CD4-positive, alpha-beta T cell treated with Interleukin-4 for 4 hours (primary cell): ENCODE measurements around the gene AGRN.

Source experiments
- DNase-seq: peaks from one replicate; pipeline ENCODE4 v3.0.0-alpha.2; 2020

Gene AGRN

GRCh38 chr1:1098681-1099421, 78.9 kb downstream of the AGRN start:
- DNase-seq, result peak; percentile 62

GRCh38 chr1:1099506-1100183, 79.7 kb downstream of the AGRN start:
- DNase-seq, result no peak

DNA sequence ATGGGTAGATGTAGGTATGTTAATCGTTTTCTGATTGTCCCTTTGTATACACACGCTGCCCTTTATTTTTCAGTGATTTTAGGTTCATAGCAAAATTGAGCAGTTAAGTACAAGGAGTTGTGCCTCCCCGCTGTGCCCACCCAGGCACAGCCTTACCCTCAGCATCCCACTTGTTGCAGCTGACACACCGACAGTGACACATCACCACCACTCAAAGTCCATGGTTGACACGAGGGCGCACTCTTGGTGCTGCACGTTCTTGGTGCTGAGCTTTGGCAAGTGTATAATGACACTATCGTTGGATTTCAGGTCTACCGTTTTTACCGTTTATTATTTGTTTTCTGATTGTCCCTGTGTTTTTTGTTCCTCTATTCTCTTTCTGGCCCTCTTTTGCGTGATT, 80.4 kb downstream of the AGRN start:
- no peak for DNase-seq

- DNase-seq, result no peak
Measured at GRCh38 chr1:1101503-1101902, 81.6 kb downstream of the AGRN start.

DNA sequence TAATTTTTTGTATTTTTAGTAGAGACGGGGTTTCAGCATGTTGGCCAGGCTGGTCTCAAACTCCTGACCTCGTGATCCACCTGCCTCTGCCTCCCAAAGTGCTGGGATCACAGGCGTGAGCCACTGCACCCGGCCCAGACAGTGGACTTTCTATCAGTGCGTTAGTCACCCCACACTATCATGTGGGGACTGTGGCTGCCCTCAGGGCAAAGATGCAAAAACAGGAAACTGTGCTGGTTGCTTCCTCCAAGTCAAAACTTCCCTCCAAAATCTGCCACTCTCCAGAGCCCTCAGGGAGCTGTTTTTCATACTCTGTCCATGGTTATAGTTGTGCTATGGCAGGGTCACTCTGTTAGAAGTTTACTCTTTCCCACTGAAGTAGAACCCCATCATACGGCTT, 84.2 kb downstream of the AGRN start:
- peak; percentile 17 for DNase-seq
